Measurements from ENCODE around the gene KAZALD1.

GRCh38 chr10:101042667-101043362, 19.0 kb upstream of the KAZALD1 start:
- TF ChIP-seq CTCF (IDR thresholded peaks at IDR 0.05 in 8 of 11, conservative IDR thresholded peaks at IDR 0.05 in 3 of 11) (peak in 5 of 11 experiments; percentile 7 to 32 (median 20)), POLR2AphosphoS5 (IDR thresholded peaks at IDR 0.05) (peak; percentile 79 to 88 (median 87))

Data from spleen (tissue), 7 donors.